ENCODE data around the gene NELL1. TPM values are rescaled to one million over a fixed set of nuclear protein-coding genes. Genes with fewer than 3 reads are reported as not detected.

The NELL1 gene
- total RNA-seq, 1 experiment from 2014 or later: 2.6 TPM

DNA sequence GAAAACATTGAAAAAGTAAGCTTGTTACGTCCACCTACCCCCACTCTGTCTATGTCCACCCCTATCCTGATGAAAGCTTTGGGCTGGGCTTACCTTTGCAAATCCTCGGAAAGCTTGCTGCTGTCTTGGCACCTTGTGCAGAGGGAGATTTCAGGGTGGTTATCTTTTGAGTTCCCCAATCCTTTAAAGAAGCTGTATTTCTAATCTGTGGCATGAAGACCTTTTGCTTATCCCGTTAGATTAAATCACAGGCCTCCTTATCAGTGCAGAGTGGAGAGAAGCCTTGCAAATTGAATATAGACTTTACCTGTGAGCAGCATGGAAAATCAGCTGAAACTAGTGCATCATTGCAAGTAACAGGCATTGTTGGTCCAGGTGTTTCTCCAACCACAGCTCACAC is 942.9 kb downstream of the NELL1 start:
- no peak overlapping the region for H3K4me3 ChIP-seq (ENCODE audit: insufficient read depth, low read depth, low read length)
- no peaks in the 10 kb centered on the region for H3K27me3 ChIP-seq (ENCODE audit: control insufficient read depth, insufficient read depth, low read length)
- DNase-seq: no peak
- no peaks in the 10 kb centered on the region for H3K36me3 ChIP-seq (replicated peaks; ENCODE audit: control insufficient read depth, insufficient read depth, low read length)

GRCh38 chr11:21614961-21615360 is 945.6 kb downstream of the NELL1 start:
- Histone ChIP-seq H3K36me3 (replicated peaks; ENCODE audit: control insufficient read depth, insufficient read depth, low read length) (no peaks in the 10 kb centered on the region), H3K27me3 (ENCODE audit: control insufficient read depth, insufficient read depth, low read length) (no peaks in the 10 kb centered on the region), H3K4me3 (ENCODE audit: insufficient read depth, low read depth, low read length) (no peak overlapping the region)
- no peak for DNase-seq

DNA sequence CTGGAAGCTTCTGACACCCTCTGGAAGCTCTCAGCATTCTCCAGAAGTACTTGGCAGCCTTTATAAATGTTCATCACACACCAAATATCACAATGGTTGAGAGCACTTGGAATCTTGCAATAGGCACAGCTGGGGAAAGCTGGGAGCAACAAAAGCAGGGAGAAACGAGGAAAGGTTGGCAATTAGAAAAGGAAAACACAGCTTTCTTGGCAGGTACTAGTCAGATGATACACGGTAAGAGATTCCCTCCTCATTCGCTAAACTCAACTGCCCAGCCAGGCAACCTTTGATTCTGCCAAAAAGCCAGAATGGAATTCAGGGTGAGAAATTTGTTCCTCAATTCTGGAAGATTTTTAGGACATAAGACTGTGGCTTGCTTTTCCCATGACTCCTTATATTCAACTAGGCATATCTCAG is 946.6 kb downstream of the NELL1 start:
- no peak for DNase-seq
- Histone ChIP-seq H3K4me3 (ENCODE audit: insufficient read depth, low read depth, low read length) (no peak overlapping the region), H3K27me3 (ENCODE audit: control insufficient read depth, insufficient read depth, low read length) (no peaks in the 10 kb centered on the region), H3K36me3 (replicated peaks; ENCODE audit: control insufficient read depth, insufficient read depth, low read length) (no peaks in the 10 kb centered on the region)

DNA sequence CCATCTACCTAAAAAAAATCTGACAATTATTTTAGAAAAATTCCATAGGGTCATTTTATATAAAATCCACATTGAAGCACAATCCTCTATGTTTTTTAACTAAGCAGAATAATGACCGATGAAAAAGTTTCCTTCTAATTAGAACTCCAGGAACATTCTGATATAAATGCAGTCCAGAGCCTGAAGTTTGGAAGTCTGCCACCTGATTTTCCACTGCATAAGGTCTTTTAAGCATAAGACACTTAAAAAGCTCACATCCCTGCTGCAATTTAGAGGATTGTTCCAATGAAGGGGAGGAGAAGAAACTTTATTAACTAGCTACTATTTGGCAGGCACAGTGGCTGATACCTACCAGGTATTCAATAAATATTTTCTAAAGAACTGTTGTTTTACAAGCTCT is 953.2 kb downstream of the NELL1 start:
- DNase-seq: no peak
- Histone ChIP-seq H3K4me3 (ENCODE audit: insufficient read depth, low read depth, low read length) (no peak overlapping the region), H3K36me3 (replicated peaks; ENCODE audit: control insufficient read depth, insufficient read depth, low read length) (no peaks in the 10 kb centered on the region), H3K27me3 (ENCODE audit: control insufficient read depth, insufficient read depth, low read length) (no peaks in the 10 kb centered on the region)

GRCh38 chr11:21622995-21623394 is 953.6 kb downstream of the NELL1 start:
- no peak for DNase-seq
- H3K27me3 ChIP-seq (ENCODE audit: control insufficient read depth, insufficient read depth, low read length): no peaks in the 10 kb centered on the region
- H3K36me3 ChIP-seq (replicated peaks; ENCODE audit: control insufficient read depth, insufficient read depth, low read length): no peaks in the 10 kb centered on the region
- H3K4me3 ChIP-seq (ENCODE audit: insufficient read depth, low read depth, low read length): no peak overlapping the region

Other genes starting within 250 kb of the NELL1 start
- gene SLC6A5, start 70.0 kb upstream of the NELL1 start, total RNA-seq (2014; rRNA removed; shearing (Covaris generic)): 0.30 TPM in 1 of 2 replicates, not detected in the other

All from H7 (cell line).